K562 treated with DMSO at 1 percent for 12 hours (cell line): ENCODE measurements around the gene ZYX. TPM values are rescaled to one million over a fixed set of nuclear protein-coding genes. Genes with fewer than 3 reads are reported as not detected.

Source experiments
- total RNA-seq: library from RNA; unstranded; fragments of 300-600 nt; gene quantifications from 2 replicates; pipeline ENCODE4 v1.2.3, GENCODE V29; 2022; ENCODE audit not compliant: insufficient read depth

Gene ZYX
- total RNA-seq, result 84.4 and 124 TPM in 2 replicates

GRCh38 chr7:143380646-143381426 is at the start of gene ZYX:
Gene ZYX, plus strand, starts transcription at chr7:143381345. Its CDS starts 227 bp downstream, at chr7:143381572.

GRCh38 chr7:143362131-143363015 is 18.8 kb upstream of the ZYX start, which contains the start of gene FAM131B:
Gene FAM131B, minus strand, starts transcription at chr7:143362713. Its CDS starts 110 bp downstream, at chr7:143362603.

GRCh38 chr7:143408686-143409561 is 27.8 kb downstream of the ZYX start, which contains the start of gene EPHA1:
Gene EPHA1, minus strand, starts transcription at chr7:143408856. Its CDS starts 51 bp downstream, at chr7:143408805.

Other genes with a start within 250 kb of the ZYX start
- gene PIP, start 249.3 kb upstream of the ZYX start, total RNA-seq, result not detected in 2 replicates
- gene TAS2R39, start 197.9 kb upstream of the ZYX start, total RNA-seq, result not detected in 2 replicates
- not detected in 2 replicates for gene TAS2R40, start 159.3 kb upstream of the ZYX start, total RNA-seq
- gene GSTK1, start 117.9 kb upstream of the ZYX start, total RNA-seq, result 180 and 207 TPM in 2 replicates
- 1.4 and 3.0 TPM in 2 replicates for gene TMEM139, start 96.4 kb upstream of the ZYX start, total RNA-seq
- gene CASP2, start 93.0 kb upstream of the ZYX start, total RNA-seq, result 13.4 and 46.6 TPM in 2 replicates
- gene CLCN1, start 65.2 kb upstream of the ZYX start, total RNA-seq, result 0.25 TPM in 1 of 2 replicates, not detected in the other
- gene FAM131B, start 18.6 kb upstream of the ZYX start, total RNA-seq, result not detected in 2 replicates
- not detected in 2 replicates for gene EPHA1, start 27.5 kb downstream of the ZYX start, total RNA-seq
- gene TAS2R60, start 62.1 kb downstream of the ZYX start, total RNA-seq, result not detected in 2 replicates
- not detected in 2 replicates for gene TAS2R41, start 96.5 kb downstream of the ZYX start, total RNA-seq
- 0.51 TPM in 1 of 2 replicates, not detected in the other for gene CTAGE15, start 190.5 kb downstream of the ZYX start, total RNA-seq
- gene TCAF2, start 239.6 kb downstream of the ZYX start, total RNA-seq, result 2.5 and 9.1 TPM in 2 replicates